Hematopoietic multipotent progenitor cell treated with erythropoietin and hydrocortisone succinate and interleukin-3 and kit ligand, for 6 days (in vitro differentiated cells): ENCODE data around the gene ADGRD1.

ENCODE experiments used
- DNase-seq: peaks from one replicate; pipeline ENCODE4 v3.0.0-alpha.2; 2015

The ADGRD1 gene

DNA sequence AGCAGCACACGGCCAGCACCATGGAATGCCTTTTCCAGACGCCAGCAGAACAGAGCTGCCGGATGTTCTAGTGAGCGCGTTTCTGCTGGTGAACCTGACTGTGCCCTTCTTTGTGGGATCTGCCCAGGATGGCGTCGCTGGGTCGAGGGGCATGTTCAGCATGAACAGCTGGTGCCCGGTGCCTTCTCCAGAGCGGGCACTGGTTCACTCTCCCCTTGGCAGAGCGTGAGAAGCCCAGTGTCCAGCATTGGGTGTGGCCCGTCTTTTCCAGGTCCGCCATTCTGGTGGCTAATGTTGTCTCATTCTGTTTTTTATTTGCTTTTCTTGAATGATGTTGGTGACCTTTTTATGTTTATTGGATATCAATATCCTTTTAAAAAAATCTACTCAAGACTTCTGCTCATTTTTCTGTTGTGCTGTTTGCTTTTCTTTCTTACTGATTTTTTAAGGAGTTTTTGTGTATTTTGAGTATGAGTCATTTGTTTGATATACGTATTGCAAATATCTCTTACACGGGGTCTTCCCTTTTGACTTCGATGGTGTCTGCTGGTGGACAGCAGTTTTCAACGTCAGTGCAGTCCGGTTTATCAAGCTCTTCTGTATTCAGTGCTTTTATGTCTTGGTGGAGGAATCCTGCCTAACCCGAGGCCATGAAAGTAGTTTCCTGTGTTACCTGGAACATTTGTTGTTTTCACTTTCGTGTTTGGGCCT is 74.3 kb downstream of the ADGRD1 start:
- no peak for DNase-seq

DNA sequence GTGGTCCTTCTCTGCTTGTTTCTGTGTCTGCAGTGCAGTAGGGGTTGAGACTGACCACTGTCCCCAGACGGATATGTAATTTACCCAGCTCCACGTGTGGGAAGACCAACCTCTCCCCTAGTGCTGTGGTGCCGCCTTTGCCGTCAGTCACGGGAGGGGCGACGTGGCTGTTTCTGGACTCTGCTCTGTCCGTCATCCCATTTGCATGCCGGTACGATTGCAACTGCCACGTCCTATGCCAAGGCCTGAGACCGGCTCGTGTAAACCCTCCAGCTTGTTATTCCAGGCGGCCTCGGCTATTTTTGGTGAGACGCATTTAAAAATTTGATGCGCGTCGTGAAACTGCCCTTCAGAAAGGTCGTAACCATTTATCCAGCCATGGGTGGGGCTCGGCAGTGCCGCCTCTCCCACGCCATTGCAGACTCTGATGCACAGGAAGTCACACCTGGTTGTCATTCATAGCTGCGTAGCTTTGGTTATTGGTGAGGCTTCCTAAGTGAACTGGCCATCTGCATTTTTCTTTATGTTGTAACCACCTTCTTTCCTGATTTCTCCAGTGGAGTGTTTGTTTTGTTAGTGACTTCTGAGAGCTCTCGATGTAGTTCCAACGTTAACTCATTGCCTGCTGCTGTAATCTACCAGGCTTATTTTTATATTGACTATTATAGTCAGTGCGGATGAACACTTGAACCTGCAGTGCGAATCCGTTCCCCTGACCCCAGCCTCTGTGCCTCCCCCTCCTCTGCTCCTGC is 75.1 kb downstream of the ADGRD1 start:
- no peak for DNase-seq

DNA sequence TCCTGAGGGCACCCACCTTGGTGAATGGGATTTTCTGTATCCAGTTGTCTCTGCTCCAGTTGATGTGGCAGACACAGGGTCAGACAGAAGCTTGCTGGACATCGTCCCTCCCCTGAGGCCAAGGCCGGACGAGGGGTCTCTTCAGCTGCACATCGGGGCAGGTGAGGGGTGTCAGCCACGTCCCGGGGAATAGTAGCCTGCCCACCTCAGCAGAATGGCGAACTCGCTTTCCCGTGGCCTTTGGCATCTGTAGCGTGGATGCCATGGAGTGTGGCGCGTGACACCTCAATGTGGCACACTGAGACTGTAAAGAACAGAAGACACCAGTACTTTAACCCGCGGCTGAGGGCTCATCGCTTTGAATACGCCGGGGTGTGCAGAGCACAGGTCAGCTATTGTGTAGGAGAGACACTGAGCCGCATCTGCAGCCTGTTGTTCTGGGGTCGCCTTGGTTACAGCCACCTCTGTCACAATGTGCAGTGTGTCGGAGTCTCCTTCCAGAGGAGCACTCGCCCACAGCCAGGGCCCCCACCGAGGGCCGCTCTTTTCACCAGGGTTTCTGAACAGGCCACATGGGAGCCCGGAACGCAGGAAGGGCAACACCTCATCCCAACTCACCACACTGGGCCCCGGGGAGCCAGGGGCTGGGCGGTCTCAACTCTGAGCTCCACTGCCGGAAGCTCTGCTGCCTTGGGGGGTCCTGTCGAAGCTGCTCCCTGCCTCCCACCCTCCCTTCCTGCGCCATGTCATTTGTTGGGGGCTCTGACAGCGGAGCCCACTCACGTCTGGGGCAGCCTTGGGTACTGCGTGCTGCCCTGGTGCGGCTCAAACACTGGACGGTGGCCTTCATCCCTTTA is 77.0 kb downstream of the ADGRD1 start:
- no peak for DNase-seq

DNA sequence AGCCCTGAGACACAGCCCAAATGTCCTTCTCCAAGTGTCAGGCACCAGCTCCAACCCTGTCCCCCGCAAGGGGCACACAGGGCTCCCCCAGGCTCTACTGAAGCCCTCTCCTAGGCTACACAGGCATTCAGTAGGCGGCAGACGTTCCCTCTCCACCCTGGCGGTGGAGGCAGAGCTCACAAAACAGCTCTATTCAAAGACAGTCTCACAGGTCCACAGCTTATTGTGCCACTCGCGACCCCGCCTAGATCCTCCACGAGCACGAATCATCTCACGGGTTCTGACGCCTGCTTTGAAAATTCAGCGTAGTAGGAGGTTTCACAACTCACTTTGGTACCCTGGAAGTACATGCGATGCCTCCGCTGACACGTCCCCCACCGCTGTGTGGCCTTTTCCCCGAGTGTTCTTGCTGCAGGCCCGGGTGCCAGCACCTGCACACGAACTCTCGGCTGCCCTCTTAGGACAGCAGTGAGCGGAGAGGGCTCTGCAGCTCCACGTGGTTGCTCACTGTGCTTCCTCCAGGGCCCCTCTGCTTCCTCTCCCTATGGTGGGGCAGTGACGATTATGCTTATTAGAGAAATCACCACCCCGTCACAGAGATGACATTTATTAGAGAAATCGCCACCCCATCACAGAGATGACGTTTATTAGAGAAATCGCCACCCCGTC is 78.5 kb downstream of the ADGRD1 start:
- no peak for DNase-seq

DNA sequence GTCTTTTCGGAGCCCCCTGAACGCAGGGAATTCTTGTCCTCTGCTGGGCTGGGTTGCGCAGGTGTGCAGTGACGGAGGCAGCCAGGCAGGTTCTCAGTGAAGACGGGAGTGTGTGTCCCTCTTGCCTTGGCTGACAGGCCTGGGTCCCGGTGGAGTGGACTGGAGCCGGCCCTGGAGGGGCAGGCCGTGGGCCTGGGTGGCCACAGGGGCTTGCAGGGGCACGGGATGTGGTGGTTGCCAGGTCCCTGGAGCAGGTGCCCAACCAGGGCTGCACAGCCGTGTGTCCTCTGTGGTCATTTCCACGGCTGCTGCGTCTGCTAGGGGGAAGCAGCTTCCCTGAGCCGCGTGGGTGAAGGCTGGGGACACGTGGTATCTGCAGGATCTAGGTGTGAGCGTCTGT is 79.8 kb downstream of the ADGRD1 start:
- no peak for DNase-seq

DNA sequence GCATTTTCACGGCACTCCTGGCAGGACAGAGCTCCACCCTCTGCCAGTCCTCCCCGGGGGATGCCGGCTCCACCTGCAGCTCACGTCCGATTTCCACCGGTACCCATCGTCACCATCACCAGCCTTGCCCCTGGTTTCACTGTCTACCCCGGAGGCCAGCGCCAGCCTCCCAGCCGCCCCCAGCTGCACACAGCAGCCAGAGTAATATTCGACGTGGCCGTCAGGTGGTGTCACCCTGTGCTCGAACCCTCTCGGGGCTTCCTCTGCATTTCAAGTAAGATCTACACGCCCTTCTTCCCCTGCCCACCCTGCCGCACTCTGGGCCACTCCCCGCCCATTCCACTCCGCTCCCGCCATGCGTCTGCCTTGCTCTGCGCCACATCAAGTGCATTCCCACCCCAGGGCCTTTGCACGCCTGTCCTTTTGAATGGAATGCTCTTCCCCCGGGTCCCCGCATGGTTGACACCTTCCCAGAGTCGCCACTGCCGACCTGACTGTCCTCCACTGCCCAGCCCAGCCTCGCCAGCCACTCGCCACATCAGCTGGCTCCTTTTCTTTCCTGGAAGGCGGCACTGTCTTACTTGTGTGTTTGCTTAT is 80.3 kb downstream of the ADGRD1 start:
- DNase-seq, result no peak

DNA sequence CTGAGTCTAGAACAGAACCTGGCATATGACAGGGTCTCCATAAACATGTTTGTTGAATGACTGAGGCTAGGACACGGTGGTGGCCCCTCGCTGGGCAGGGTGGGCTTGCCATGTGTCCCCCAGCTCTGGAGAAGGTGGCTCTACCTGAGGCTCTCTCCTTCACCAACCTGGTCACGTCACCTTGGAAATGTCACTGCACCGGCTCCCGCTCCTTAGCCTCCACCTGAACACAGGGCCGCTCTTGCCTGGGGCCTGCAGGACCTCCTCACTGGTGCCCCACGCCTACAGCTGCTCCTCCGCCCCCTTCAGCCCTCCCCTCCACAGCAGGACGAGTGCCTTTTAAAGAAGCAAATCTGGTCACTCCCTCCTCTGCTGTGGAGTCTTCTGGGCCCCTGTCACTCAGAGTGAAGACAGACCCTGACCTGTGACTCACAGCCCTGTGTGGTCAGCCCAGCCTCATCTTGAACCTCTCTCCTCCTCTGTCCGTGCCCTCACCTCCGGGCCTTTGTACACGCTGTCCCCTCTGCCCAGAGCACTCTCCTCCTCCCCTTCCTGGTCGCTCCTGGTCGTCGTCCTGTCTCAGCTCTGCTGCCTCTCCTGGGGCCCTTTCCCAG is 81.0 kb downstream of the ADGRD1 start:
- DNase-seq, result no peak

DNA sequence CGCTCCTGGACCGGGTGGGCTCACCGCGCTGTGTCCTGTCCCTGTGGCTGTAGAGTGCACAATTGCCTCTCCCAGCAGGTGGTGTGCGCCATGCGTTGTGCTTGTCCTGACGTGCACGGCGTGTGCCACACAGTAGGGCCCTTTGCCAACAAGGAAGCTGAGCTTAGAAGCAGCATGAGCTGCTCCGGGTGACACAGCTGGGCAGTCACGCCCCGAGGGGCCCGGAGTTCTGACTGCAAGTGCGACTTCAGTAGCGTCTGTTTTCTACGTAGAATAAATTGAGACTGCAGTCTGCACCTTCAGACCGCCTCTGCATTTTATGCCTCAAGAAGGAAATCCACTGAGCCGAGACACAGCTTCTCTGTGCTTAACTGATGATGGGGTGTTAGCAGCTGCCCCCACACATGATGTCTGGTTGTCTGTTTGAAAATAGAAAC is 81.6 kb downstream of the ADGRD1 start:
- no peak for DNase-seq

DNA sequence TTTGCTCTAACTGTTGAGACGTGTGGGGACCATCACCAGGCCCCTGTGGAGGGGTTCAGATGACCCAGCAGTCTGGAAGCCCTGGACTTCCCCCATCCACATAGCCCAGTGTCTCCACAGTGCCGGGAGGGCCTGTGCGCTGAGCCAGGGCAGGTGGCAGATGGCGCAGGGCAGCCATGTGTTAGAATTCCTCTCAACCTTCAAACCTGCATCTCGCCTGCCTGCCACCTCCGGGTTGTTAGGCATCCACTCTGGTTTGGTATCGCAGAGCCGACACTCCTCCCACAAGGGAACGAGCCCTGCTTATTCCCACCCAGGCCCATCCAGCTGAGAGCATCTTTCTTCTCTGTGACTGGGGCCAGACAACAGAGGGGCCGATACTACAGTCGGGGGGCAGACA is 84.5 kb downstream of the ADGRD1 start:
- DNase-seq, result no peak

DNA sequence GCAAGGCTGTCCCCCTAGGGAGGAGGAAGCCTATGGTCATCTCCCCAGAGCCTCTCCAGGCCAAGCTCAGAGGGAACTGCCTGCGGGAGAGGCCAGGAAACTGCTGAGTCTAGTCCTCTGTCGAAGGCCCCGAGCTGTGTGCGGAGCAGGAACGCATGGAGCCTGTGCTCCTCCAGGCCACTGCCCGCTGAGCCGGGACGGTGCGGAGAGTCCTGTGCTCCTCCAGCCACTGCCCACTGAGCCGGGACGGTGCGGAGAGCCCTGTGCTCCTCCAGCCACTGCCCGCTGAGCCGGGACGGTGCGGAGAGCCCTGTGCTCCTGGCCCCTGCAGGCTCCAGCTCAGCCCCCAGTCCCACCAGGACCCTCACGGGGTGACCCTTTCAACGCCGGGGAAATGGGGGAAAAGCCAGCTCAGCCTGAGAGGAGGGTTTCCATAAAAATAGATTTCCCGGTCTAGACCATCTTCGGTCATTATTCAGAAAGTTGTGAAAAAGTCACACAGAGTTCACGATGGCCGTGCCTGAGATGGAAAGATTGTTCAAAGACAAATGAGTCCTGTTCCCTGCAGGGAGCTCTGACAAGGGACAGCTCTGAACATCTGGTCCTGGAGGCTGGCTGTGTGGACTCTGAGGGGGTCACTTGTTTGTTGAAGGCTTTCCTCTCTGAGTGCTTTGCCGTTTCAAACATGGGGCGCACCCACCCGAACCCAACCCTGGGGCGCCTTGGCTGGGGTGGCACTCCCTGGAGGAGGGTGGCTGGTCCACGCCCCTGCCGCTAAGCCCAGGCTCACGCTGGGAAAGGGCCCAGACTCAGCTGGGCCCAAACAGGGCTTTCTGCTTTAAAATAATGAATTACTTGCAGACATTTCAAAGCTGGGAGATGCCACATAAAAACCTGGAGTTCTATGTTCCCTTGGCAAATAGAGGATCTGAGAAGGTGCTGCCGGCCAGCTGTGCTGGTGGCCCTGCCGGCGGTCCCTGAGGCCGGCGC is 85.5 kb downstream of the ADGRD1 start:
- DNase-seq, result no peak

DNA sequence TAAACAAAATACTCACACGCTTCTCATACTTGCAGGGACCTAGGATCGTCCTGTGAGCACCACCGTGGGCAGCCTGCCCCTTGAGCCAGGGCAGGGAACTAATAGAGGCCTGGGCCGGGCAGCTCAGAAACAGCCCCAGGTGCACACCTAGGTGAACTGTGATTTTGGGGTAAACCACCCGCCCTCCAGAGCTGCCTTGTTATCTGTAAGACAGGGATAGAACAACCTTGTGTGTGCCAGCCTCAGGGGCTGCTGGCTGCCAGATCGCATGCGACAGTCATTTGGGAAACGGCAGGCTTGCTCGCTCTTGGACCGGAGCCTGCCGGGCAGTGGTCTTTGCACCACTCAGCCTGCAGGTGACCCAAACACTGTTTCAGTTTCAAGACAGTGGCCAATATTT is 86.8 kb downstream of the ADGRD1 start:
- no peak for DNase-seq

DNA sequence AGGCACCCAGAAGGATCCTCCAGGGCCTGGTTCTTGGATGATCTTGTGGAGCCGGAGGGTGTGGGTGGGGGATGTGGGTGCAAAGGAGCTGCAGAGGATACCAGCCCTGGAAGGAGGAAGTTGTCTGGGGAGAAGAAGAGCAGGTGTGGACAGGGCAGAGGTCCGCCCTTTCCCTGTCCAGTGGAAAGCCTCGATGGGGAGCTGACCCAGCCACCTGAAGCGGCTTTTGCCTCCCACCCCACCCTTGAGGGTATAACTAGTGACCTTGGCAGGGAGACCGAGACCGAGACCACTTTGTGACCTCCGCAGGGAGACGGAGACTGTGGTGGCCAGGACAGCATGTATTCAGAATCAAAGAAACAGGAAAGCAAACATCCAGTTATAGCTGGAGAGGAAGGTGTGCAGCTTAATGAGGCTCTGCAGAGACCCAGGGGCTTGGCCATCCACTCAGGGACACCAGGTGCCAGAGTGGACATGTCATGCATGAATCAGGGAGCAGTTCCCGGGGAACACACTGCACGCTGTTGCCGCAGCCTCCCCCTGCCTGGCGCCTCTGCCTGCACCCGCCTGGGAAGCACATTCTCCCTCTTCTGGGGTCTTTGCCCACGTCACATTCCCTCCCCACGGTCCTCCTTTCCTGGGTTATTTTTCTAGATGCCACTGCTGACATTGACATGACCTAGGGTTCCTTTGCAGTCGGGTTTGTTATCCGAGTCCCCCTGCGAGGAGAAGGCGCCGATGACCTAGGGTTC is 87.7 kb downstream of the ADGRD1 start:
- no peak for DNase-seq

DNA sequence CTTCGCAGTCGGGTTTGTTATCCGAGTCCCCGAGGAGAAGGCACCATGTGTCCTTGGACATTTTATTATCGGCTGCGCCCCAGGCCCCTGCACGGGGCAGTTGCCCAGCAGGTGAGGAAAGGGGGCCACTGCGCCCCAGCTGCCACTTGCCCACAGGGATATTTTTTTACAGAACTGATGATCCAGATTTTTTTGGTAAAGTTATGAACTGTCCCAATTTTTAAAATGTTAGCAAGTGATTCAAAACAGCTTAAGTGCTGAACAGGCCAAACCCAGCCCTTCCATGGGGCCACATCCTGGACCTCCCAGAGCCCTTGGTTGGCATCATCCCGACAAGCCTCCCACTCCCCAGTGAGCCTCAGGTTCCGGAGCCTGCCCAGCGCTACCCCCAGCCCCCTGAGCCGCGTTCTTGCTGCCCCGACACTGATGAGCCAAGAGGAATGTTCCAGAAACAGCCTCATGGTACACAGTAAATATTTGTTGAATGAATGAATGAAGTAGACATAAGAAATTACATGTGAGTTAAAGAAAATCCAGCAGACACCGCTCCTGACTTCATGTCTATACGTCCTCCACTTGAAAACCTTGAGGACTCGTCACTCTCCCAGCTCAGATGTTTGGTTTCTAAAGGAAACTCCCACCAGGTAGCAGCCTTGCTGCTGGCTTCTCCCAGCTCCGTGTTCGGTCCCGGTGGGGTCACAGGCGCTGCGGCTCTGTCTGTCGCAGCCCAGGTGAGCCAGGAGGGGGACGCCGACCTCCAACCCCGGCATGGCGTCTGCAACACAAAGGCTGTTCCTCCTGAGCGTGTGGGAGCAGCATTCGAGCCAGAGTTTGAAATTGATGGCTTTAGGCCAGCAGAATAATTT is 88.5 kb downstream of the ADGRD1 start:
- no peak for DNase-seq

DNA sequence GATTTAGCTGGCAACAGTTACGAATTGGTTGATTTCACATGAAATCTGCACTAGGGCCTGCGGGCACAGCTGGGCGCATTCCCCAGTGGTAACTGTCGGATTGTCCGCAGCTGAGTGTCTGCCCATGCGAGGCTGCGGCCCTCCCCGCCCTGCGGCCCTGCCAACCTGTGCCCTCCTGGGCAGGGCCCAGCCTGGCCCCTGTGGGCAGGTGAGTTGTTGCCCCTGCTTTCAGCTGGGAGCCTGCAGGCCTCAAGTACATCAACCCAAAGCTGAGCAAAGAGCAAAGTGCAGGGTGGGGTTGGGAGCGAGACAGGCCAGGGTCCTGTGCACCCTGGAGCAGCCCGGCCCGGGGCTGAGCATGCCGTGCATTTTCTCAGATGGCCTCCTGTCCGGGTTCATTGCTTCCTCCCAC is 89.1 kb downstream of the ADGRD1 start:
- no peak for DNase-seq

DNA sequence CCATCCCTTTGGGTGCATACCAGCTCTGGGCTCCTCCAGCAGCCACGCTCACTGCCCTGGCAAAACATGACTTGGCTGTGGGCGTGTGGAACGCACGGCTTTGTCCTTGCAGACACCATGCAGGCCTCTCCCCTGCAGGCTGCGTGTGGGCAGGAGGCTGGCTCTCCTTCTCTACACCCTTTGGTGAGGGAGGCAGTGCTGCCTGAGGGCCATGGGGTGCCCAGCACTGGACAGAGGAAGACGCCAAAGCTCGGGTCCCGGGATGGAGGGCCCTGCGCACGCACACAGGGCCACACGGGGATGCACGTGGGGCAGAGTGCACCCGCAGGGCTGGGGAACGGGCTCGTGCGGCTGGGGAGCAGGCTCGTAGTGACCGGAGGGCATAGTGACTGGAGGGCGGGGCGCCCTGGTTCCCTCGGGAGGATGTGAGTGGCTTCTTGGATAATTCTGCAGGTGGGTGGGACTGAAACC is 89.7 kb downstream of the ADGRD1 start:
- DNase-seq, result no peak

DNA sequence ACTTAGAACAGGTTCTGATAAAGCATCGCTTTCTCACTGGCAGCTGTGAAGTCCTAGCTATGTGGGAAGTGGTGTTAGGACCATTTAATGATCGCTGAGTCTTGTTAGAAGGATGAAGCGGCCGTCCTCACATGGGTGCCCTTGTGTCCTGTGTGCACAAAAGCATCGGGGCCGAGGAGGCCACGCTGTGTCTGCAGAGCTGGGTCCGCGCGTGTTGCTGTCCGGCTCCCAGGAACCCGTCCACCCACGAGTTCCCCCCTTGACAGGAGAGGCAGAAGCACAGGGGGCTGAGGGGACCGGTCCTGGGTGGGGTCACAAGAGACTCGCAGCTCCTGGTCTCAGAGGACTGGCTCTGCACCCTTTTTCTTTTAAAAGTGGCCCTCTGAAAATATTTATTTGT is 90.4 kb downstream of the ADGRD1 start:
- DNase-seq, result no peak

DNA sequence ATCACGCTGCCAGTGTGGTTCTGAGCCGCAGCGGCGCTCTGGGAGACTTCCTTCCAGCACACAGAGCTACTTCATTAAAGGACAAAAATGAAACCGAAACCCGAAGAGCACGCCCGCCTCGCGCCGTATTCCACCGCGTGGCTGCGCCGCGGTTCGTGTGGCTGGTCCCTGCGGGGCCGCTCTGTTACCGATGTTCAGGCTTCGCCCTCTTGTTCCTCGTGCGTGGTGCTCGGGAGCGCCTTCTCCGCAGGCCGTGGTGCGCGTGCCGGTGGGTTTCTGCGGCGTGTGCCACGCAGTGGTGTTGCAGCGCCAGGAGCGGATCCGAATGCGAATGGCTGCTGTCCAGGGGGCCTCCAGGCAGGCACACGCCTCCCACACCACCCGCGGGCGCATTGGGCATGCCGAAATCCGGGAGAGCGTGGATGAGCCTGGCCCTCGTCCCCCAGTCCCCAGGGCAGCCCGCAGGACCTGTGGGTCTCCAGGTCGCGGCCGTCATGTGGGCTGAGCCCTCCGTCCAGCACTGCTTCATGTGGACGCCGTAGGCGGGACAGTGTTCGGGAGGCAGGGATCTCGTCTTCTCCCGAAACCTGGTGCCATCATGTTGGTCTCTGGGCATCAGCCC is 91.2 kb downstream of the ADGRD1 start:
- DNase-seq, result no peak

DNA sequence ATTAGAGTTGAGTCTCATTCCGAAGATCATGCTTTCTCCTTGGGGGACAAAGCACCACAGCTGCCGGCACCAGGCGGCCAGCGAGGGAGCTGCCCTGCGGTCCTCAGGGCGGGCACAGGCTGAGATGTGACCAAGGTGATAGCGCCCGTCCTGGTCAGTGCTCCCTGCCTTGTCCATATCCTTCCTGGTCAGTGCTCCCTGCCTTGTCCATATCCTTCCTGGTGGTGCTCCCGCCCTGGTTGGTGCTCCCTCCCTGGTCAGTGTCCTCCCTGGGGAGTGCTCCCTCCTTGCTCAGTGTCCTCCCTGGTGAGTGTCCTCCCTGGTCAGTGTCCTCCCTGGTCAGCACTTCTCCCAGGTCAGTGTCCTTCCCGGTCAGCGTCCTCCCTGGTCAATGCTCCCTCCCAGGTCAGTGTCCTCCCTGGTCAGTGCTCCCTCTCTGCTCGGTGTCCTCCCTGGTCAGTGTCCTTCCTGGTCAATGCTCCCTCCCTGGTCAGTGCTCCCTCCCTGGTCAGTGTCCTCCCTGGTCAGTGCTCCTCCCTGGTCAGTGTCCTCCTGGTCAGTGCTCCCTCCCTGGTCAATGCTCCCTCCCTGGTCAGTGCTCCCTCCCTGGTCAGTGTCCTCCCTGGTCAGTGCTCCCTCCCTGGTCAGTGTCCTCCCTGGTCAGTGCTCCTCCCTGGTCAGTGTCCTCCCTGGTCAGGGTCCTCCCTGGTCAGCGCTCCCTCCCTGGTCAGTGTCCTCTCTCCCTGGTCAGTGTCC is 92.2 kb downstream of the ADGRD1 start:
- no peak for DNase-seq
